Muscle of back (tissue), 11 donors: Measurements from ENCODE around the gene MAP3K2. TPM values are rescaled to one million over a fixed set of nuclear protein-coding genes. Genes with fewer than 3 reads are reported as not detected.
"Not testable (repeated sequence)": the region's sequence is repeated elsewhere in the genome, so short reads cannot be mapped to it uniquely, and the experiment has no call there.

Experiments used
- DNase-seq, 3 donors: peaks; one replicate each; pipeline versions ENCODE4 v3.0.0 to v3.0.0-alpha.2; 2013
- polyA plus RNA-seq, 10 donors: library from polyadenylated mRNA; unstranded; fragments of 120-200 nt; gene quantifications; one replicate each; pipeline ENCODE4 v1.2.1, GENCODE V29; 2013; ENCODE audit not compliant: insufficient read length in 10 of 10

The MAP3K2 gene
- polyA plus RNA-seq, 10 donors, result 13.1 to 20.1 (median 17.4) TPM

DNA sequence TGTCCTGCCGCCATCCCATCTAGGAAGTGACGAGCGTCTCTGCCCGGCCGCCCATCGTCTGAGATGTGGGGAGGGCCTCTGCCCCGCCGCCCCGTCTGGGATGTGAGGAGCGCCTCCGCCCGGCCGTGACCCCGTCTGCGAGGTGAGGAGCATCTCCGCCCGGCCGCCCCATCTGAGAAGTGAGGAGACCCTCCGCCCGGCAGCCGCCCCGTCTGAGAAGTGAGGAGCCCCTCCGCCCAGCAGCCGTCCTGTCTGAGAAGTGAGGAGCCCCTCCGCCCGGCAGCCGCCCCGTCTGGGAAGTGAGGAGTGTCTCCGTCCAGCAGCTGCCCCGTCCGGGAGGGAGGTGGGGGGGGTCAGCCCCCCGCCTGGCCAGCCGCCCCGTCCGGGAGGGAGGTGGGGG, 34.6 kb downstream of the MAP3K2 start:
- not testable (repeated sequence) for DNase-seq

DNA sequence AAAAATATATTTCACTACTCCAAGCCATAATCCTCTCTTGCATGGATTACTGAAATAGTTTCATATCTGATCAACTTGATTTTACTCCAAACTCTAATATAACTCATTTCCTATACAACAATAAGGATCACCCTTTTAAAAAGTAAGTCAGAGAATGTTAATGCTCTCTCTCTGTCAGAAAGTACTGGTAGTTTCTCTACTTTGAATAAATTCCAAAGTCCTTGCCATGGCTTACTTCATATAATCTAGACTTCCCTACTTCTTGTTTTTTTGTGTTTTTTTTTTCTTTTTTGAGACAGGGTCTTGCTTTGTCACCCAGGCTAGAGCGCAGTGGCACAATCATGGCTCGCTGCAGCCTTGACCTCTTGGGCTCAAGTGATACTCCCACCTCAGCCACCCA, 36.2 kb downstream of the MAP3K2 start:
- DNase-seq, result no peak

DNA sequence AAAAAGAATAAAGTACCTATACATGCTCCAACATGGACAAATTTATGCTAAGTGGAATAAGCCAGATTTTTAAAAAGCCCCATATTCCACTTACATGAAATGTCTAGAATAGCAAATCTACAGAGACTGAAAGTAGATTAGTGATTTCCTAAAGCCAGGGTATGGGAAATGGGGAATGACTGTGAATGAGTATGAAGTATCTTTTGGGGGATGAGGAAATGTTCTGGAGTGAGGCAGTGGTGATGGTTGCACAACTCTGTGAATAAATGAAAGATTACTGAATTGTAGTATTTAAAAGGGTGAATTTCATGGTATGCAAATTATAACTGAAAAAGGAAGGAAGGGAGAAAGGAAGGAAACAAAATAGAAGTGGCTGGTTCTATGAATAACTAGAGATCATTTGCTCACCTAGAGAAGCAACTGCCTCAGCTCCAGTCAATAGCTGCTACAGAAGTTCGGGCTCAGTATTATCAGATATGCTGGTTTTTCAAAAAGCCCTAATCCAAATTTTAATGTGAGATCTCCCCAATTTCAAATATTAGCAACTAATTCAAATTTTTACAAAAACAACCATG, 39.3 kb downstream of the MAP3K2 start:
- DNase-seq, result no peak

- DNase-seq, result no peak
These were observed 39.9 kb downstream of the MAP3K2 start for GRCh38 chr2:127347734-127348392.

- DNase-seq, result no peak
These were observed 40.8 kb downstream of the MAP3K2 start for GRCh38 chr2:127347015-127347414.

- DNase-seq, result no peak
These were observed 44.5 kb downstream of the MAP3K2 start for GRCh38 chr2:127343277-127343676.

DNA sequence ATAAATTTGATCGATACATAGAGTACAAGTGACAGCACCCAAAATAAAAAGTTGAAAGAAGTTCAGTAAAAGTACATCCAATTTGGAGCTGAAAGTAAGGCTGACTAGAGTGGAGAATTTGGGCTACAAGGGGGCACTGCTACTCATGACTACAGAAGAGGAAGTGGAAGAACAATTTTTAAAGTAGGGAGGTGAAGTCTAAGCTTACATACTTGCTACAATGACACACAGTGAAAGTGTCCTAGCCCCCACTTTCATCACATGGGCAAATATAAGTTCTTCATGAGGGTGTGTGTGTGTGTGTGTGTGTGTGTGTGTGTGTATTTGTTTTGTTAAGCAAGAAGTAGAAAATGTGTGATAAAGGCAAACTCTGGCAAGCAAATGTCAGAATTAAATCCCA, 45.7 kb downstream of the MAP3K2 start:
- no peak for DNase-seq

- no peak for DNase-seq
These were observed 55.4 kb downstream of the MAP3K2 start for GRCh38 chr2:127332335-127332734.

GRCh38 chr2:127330753-127331152, 57.0 kb downstream of the MAP3K2 start:
- no peak for DNase-seq

DNA sequence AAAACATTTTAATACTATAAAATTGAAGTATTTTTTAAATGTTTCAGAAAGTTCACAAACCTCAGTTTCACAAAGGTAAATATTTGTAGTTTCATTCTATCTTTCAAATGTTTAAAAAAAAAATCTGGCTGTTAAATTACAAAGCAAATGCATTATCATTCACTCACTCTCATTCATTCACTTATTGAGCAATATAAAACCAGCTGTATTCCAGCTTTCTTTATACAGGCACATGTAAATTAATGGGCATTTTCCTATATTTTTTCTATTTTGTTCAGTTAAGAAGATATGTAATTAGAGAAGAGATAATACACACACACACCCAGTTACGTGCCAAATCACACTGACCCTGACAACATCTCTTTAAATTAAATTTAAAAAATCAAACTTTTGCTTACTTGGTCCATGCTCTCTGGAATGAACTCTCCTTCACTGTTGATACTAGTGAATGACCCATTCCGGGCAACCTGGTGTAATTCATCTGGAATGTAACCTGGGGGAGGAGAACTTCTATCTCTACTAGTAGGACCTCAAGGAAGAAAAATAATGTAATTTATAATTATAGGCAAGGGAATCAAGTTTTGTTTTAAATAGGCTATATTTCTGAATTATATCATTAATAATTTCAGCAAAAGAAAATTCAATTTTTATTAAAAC, 61.4 kb downstream of the MAP3K2 start:
- DNase-seq, result no peak

DNA sequence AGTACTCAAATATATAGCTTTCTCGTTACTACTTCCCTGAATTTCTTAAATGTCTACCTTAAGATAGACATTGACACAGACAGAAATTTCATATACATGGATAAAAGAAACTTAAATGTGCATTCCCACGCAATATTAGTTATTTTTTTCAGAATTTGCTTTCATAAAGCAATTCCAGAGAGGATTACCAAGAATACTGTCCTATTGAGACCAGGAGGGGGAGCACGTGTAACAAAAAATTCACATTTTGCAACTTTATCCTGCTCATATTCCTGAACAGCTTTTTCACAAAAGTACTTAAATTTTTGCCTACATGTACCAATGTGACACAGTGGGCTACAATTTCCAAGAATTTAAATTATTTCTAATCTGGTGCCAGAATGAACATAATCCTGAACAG, 63.1 kb downstream of the MAP3K2 start:
- peak; percentile 40 to 74 (median 50) for DNase-seq

- no peak for DNase-seq
These were observed 66.5 kb downstream of the MAP3K2 start for GRCh38 chr2:127321303-127321702.

DNA sequence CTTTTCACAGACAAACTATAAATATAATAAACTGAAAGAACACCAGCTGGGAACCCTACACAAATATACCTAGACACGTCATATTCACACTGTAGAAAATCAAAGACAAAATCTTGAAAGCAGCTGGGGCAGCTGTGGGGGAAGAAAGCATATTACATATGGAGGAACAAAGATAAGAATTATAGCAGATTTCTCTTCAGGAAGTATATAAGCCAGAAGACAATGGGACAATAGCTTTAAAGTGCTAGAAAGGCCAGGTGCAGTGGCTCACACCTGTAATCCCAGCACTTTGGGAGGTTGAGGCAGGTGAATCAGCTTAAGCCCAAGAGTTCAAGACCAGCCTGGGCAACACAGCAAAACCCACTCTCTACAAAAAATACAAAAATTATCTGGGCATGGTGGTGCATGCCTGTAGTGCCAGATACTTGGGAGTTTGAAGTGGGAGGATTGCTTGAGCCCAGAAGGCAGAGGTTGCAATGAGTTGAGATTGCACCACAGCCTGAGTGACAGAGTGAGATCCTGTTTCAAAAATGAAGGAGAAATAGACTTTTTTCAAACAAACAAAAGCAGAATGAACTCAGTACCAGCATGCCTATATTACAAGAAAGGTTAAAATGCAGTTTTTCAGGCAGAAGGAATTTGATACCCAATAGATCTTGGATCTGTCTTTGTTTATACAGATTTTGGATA, 67.0 kb downstream of the MAP3K2 start:
- no peak for DNase-seq

GRCh38 chr2:127320067-127320466, 67.7 kb downstream of the MAP3K2 start:
- DNase-seq, result no peak

- DNase-seq, result no peak
These were observed 73.4 kb downstream of the MAP3K2 start for GRCh38 chr2:127314193-127314988.

- no peak for DNase-seq
These were observed 74.4 kb downstream of the MAP3K2 start for GRCh38 chr2:127313406-127313805.

DNA sequence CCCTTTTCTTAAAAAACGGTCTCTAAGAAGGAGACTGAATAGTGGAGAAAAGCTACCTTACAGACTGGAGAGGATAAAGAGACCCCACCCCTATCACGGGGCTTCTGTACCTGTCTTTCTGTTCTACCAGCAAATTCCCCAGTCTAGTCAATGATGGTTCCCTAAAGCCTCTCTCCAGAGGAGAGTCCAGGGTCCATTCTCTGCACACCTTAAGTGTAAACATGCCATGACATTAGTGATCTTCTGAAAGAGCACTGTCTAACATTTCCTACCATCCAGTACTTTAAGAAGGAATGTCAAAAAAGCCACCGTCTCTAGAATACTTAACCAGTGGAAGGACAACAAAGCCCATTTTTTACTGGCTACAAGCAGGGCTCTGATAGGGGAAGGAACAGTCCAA, 76.8 kb downstream of the MAP3K2 start:
- DNase-seq, result no peak

- DNase-seq, result no peak
These were observed 78.3 kb downstream of the MAP3K2 start for GRCh38 chr2:127309468-127309867.

DNA sequence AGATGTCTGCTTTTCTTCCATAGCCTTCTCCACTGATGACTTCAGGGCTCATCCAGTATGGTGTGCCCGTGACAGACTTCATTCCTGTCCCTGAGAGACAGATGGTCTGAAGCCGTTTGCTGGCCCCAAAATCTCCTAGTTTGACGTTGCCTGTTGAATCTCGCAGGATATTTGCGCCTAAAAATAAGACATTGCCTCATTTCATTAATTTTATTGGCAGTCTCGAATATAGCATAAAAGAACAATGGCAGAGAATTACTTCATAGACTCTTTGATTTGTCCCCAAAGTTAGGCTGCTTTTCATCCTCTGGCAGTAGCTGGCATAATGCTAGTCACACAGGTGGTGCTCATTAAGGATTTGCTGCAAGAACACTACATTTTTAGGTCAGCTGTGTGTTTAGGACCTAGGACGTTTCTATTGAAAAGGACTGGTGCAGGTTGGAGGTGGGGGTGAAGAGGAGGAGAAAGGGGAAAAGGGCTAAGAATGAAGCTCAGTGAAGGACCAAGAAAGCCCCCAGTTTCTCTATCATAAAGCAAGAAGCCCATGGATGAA, 79.1 kb downstream of the MAP3K2 start:
- DNase-seq, result no peak

DNA sequence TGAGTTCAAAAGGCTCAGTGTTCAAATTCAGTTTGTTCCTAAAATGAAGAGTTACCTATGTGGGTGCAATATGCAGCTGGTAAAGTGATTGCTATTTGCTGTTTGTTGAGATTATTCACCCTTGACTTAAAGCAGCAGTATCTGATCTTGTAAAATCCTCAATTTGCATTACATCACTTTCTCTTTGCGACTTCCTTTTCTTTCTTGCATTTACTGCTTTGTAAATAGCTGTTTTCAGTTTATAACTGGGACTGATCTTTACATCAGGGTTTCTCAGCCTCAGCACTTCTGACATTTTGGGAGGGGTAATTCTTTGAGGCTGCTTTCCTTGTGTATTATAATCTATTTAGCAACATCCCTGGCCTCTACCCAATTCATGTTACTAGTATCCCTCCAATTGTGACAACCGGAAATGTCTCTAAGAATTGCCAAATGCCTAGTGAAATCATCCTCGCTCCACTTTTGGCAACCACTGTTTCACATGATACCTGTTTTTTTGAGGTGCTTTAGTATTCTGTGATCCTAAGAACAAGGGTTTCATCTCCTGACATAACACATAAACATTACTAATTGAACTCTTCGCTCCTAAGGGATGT, 81.7 kb downstream of the MAP3K2 start:
- DNase-seq, result no peak

DNA sequence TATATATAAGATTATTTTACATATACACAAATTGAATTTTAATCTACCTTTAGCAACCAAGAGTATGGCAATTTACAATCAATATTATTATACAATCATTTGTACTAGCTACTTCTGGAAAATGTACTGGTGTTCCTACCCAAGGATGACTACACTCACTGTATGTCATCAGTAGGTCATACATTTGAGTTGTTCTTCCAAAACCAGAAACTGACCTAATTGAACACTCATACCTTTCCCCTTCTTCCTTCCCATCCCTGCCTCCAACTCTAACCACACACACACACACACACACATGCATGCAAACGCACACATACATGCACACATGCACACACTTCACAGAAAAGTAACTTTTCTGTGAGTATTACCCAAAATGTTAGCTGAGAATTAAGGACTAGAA, 85.6 kb downstream of the MAP3K2 start:
- no peak for DNase-seq
